Transverse colon (tissue), 4 donors: ENCODE measurements around the gene NRN1.

Experiments used
- EP300 ChIP-seq: sonication (generic); formaldehyde crosslinking; IDR thresholded peaks from one replicate; pipeline ENCODE4 v1.6.1; 2017; ENCODE audit warnings: antibody characterized with exemption, low read depth
- POLR2A ChIP-seq: fragments of 450-650 bp; IDR thresholded peaks from one replicate; pipeline ENCODE4 v1.6.1; 2016; ENCODE audit warnings: antibody characterized with exemption, mild to moderate bottlenecking, moderate library complexity
- POLR2AphosphoS5 ChIP-seq, 3 donors: sonication (generic); formaldehyde crosslinking; IDR thresholded peaks; one replicate each; pipeline ENCODE4 v1.6.1; 2016; ENCODE audit warnings: antibody characterized with exemption in 3 of 3
- TF ChIP-seq, protein P1 (sequence below), 5 experiments: fragments of 200-600 bp in 3 of 5; fragments of 450-650 bp in 2 of 5; sonication (generic) in 3 of 5; IDR thresholded peaks; 1 replicate in 2 of 5; 2 replicates in 3 of 5; pipeline ENCODE4 v1.5.1; 2016 to 2017; ENCODE audit warnings: antibody characterized with exemption in 5 of 5, inconsistent platforms in 3 of 5, mild to moderate bottlenecking in 2 of 5, moderate library complexity in 1 of 5

DNA sequence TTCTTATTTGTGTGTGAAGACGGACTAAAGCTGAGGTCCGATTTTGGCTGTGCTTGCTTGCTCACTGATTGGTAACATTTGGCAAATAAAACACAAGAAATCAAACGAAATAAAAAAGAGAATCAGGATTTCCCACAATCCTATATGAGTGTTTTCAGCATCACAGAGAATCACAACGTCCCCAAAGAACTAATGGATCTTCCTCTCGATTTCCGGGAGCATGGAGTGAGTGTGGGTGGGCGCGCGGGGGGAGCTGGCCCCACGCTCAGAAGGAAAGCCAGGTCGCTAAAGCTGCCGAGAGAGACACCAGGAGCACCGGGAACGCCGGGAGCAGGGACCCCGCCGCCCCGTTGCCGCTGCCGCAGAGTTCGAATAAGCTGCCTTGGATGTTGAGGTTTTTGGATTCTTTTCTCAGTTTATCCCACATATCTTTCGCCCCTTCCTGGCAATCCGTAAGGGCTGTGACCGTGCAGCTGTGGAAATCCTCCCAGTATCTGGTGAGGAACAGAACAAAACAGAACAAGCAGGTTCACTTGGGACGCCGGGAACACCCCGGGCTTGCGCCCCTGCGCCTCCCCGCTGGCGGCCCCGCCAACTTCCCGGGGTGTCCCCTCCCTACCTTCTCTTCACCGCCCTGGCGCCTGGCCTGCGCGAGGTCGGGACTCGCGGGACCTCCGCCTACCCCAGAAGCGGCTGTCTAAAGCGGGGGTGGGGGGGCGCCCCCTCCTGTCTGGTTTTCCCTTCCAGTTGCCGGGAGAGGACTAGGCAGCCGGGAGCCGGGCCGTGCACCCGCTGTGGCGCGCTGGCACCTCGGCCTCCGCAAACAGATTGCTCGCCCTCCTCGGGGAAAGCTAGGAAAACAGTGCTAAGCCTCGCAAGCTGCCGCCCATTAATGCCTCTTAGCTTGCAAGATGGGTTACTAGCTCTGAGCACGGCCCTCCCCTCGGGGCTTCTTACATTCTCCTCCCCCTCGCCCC, 7.7 kb downstream of the NRN1 start:
- TF ChIP-seq, protein P1, sequence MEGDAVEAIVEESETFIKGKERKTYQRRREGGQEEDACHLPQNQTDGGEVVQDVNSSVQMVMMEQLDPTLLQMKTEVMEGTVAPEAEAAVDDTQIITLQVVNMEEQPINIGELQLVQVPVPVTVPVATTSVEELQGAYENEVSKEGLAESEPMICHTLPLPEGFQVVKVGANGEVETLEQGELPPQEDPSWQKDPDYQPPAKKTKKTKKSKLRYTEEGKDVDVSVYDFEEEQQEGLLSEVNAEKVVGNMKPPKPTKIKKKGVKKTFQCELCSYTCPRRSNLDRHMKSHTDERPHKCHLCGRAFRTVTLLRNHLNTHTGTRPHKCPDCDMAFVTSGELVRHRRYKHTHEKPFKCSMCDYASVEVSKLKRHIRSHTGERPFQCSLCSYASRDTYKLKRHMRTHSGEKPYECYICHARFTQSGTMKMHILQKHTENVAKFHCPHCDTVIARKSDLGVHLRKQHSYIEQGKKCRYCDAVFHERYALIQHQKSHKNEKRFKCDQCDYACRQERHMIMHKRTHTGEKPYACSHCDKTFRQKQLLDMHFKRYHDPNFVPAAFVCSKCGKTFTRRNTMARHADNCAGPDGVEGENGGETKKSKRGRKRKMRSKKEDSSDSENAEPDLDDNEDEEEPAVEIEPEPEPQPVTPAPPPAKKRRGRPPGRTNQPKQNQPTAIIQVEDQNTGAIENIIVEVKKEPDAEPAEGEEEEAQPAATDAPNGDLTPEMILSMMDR (IDR thresholded peaks at IDR 0.05): no peak
- peak in 1 of 3 donors; percentile 34 for TF ChIP-seq POLR2AphosphoS5 (IDR thresholded peaks at IDR 0.05)
- TF ChIP-seq EP300: no peak
- TF ChIP-seq POLR2A: no peak
